HEK293 (cell line): ENCODE data around the gene VPS13D.

ENCODE experiments used
- CTCF ChIP-seq: fragments of 450-650 bp; formaldehyde crosslinking; IDR thresholded peaks from 2 replicates; pipeline ENCODE4 v1.5.1; 2016; ENCODE audit warnings: missing biosample characterization, missing genetic modification characterization
- TCF7L2 ChIP-seq: IDR thresholded peaks from 2 replicates; pipeline ENCODE4 v1.6.1; 2011; ENCODE audit warnings: low read depth, mild to moderate bottlenecking, inconsistent platforms, low read length, moderate library complexity, borderline replicate concordance
- ZNF133 ChIP-seq: fragments of 450-650 bp; formaldehyde crosslinking; IDR thresholded peaks from 2 replicates; pipeline ENCODE4 v1.5.1; 2016; ENCODE audit warnings: missing biosample characterization, missing genetic modification characterization
- ZNF501 ChIP-seq: fragments of 450-650 bp; formaldehyde crosslinking; IDR thresholded peaks from 2 replicates; pipeline ENCODE4 v1.5.1; 2016; ENCODE audit warnings: missing biosample characterization, missing genetic modification characterization
- ZNF560 ChIP-seq: fragments of 450-650 bp; formaldehyde crosslinking; IDR thresholded peaks from 2 replicates; pipeline ENCODE4 v1.5.1; 2017; ENCODE audit warnings: missing biosample characterization, missing genetic modification characterization, borderline replicate concordance
- ZNF785 ChIP-seq: fragments of 450-650 bp; formaldehyde crosslinking; IDR thresholded peaks from 2 replicates; pipeline ENCODE4 v1.5.1; 2016; ENCODE audit warnings: missing biosample characterization, missing genetic modification characterization

GRCh38 chr1:12345350-12346217 lies 115.8 kb downstream of the VPS13D start:
- TF ChIP-seq CTCF (tag by site-specific recombination) (no peak), ZNF501 (tag by site-specific recombination) (no peak), TCF7L2 (no peak), ZNF785 (tag by site-specific recombination) (no peak), ZNF133 (no peak), ZNF560 (tag by site-specific recombination) (no peak)
